CD8-positive, alpha-beta memory T cell (primary cell): ENCODE data around the gene CACNB1. TPM values are rescaled to one million over a fixed set of nuclear protein-coding genes. Genes with fewer than 3 reads are reported as not detected.

ENCODE experiments used
- CTCF ChIA-PET: fragments of 350-600 bp; sonication (Branson Sonifier 250); formaldehyde crosslinking; loops from one replicate; lab custom pipeline; 2021; ENCODE audit warnings: antibody characterized with exemption; lab: Charles Lee
- POLR2A ChIA-PET: fragments of 350-600 bp; sonication (Branson Sonifier 250); formaldehyde crosslinking; loops from one replicate; lab custom pipeline; 2021; ENCODE audit warnings: antibody characterized with exemption; lab: Charles Lee
- DNase-seq, 5 donors: peaks; one replicate each; pipeline versions ENCODE4 v3.0.0 to v3.0.0-alpha.2; 2020 to 2022; ENCODE audit warnings: mixed read lengths in 1 of 5
- H3K27ac ChIP-seq: one replicate; pipeline ENCODE4 v1.7.0; 2013; ENCODE audit warnings: low read depth, mild to moderate bottlenecking, low read length, moderate library complexity
- H3K27me3 ChIP-seq: 2 replicates; pipeline ENCODE4 v1.7.0; 2013; ENCODE audit warnings: low read length, mild to moderate bottlenecking; ENCODE audit not compliant: insufficient read depth, poor library complexity, severe bottlenecking
- H3K36me3 ChIP-seq: 2 replicates; pipeline ENCODE4 v1.7.0; 2013; ENCODE audit warnings: mild to moderate bottlenecking, low read length, moderate library complexity; ENCODE audit not compliant: insufficient read depth
- H3K4me1 ChIP-seq: 2 replicates; pipeline ENCODE4 v1.7.0; 2013; ENCODE audit warnings: mild to moderate bottlenecking, low read length, moderate library complexity; ENCODE audit not compliant: insufficient read depth
- H3K4me3 ChIP-seq: 2 replicates; pipeline ENCODE4 v1.7.0; 2013; ENCODE audit warnings: mild to moderate bottlenecking, low read length
- H3K9me3 ChIP-seq: 2 replicates; pipeline ENCODE4 v1.7.0; 2013; ENCODE audit warnings: mild to moderate bottlenecking, low read length
- H3K27ac Mint-ChIP-seq, 8 donors: one replicate each; pipeline ENCODE4 v1.8.0; 2020 to 2021; ENCODE audit warnings: mixed read lengths in 8 of 8, mild to moderate bottlenecking in 6 of 8, inconsistent platforms in 3 of 8, moderate library complexity in 3 of 8
- H3K27me3 Mint-ChIP-seq, 2 donors: one replicate each; pipeline ENCODE4 v1.8.0; 2020 to 2021; ENCODE audit warnings: mixed read lengths in 2 of 2, mild to moderate bottlenecking in 1 of 2, moderate library complexity in 1 of 2
- H3K36me3 Mint-ChIP-seq, 3 donors: one replicate each; pipeline ENCODE4 v1.8.0; 2020 to 2021; ENCODE audit warnings: mixed read lengths in 3 of 3, inconsistent platforms in 1 of 3, mild to moderate bottlenecking in 1 of 3
- H3K4me1 Mint-ChIP-seq, 3 donors: one replicate each; pipeline ENCODE4 v1.8.0; 2020 to 2021; ENCODE audit warnings: mixed read lengths in 3 of 3, inconsistent platforms in 1 of 3, mild to moderate bottlenecking in 1 of 3
- H3K4me3 Mint-ChIP-seq, 7 donors: one replicate each; pipeline ENCODE4 v1.8.0; 2020 to 2021; ENCODE audit warnings: mixed read lengths in 7 of 7, mild to moderate bottlenecking in 6 of 7, moderate library complexity in 4 of 7, inconsistent platforms in 2 of 7
- H3K9me3 Mint-ChIP-seq, 5 donors: one replicate each; pipeline ENCODE4 v1.8.0; 2020 to 2022; ENCODE audit warnings: mixed read lengths in 5 of 5, mild to moderate bottlenecking in 3 of 5, moderate library complexity in 2 of 5, inconsistent platforms in 1 of 5
- polyA plus RNA-seq: library from polyadenylated mRNA; unstranded; fragments of 300-500 nt; fragmentation: Illumina TruSeq; gene quantifications from one replicate; pipeline ENCODE4 v1.2.3, GENCODE V29; 2021
- total RNA-seq, 2 experiments: library from RNA; stranded (reverse); gene quantifications; one replicate each; pipeline ENCODE4 v1.2.3, GENCODE V29; 2021

The CACNB1 gene
- total and polyA plus RNA-seq, 3 experiments from 2014 or later, result 2.7 to 12.3 (median 10.6) TPM

GRCh38 chr17:39143552-39144093 is 53.8 kb downstream of the CACNB1 start:
- Mint-ChIP-seq H3K9me3 (no peaks in the 10 kb centered on the region), H3K27me3 (no peaks in the 10 kb centered on the region), H3K4me1 (peaks cover 2 to 22% (median 5%) of the 10 kb centered on the region in 3 donors), H3K4me3 (no peak overlapping the region), H3K36me3 (peaks cover 0 to 2% (median 0%) of the 10 kb centered on the region in 3 donors), H3K27ac (peak overlapping the region in 1 of 8 donors; percentile 40)
- CTCF ChIA-PET, result interaction anchor here (1.2 to 2.2 kb wide), 5 partner anchors 9 to 161 kb away, joined by 3 to 14 read pairs (median 4); no protein-coding TSS in a partner anchor
- H3K27ac ChIP-seq, result no peak overlapping the region
- no peaks in the 10 kb centered on the region for H3K9me3 ChIP-seq
- POLR2A ChIA-PET, result no interaction called here
- H3K4me1 ChIP-seq, result no peaks in the 10 kb centered on the region
- no peaks in the 10 kb centered on the region for H3K27me3 ChIP-seq
- no peaks in the 10 kb centered on the region for H3K36me3 ChIP-seq
- DNase-seq, result no peak
- no peak overlapping the region for H3K4me3 ChIP-seq

GRCh38 chr17:39141915-39142664 is 55.4 kb downstream of the CACNB1 start:
- H3K9me3 Mint-ChIP-seq, result no peaks in the 10 kb centered on the region

GRCh38 chr17:39141294-39141693 is 56.2 kb downstream of the CACNB1 start:
- H3K4me1 ChIP-seq, result no peaks in the 10 kb centered on the region
- H3K4me3 ChIP-seq, result no peak overlapping the region
- H3K36me3 ChIP-seq, result no peaks in the 10 kb centered on the region
- Mint-ChIP-seq H3K27ac (no peak overlapping the region), H3K27me3 (no peaks in the 10 kb centered on the region), H3K4me1 (peaks cover 0 to 14% (median 2%) of the 10 kb centered on the region in 3 donors), H3K36me3 (peaks cover 0 to 6% (median 2%) of the 10 kb centered on the region in 3 donors), H3K9me3 (no peaks in the 10 kb centered on the region), H3K4me3 (no peak overlapping the region)
- ChIA-PET POLR2A (no interaction called here), CTCF (interaction anchor here (1.1 kb wide), 1 partner anchor 12 kb away, joined by 3 read pairs; no protein-coding TSS in a partner anchor)
- no peaks in the 10 kb centered on the region for H3K9me3 ChIP-seq
- H3K27me3 ChIP-seq, result no peaks in the 10 kb centered on the region
- H3K27ac ChIP-seq, result no peak overlapping the region
- no peak for DNase-seq

More at GRCh38 chr17:39141915-39142664, 55.4 kb downstream of the CACNB1 start:
- DNase-seq, result no peak
- Histone ChIP-seq H3K4me1 (no peaks in the 10 kb centered on the region), H3K36me3 (no peaks in the 10 kb centered on the region), H3K4me3 (no peak overlapping the region), H3K9me3 (no peaks in the 10 kb centered on the region), H3K27ac (no peak overlapping the region), H3K27me3 (no peaks in the 10 kb centered on the region)
- Mint-ChIP-seq H3K27ac (no peak overlapping the region), H3K4me1 (peaks cover 0 to 14% (median 2%) of the 10 kb centered on the region in 3 donors), H3K4me3 (no peak overlapping the region), H3K36me3 (peaks cover 0 to 4% (median 0%) of the 10 kb centered on the region in 3 donors), H3K27me3 (no peaks in the 10 kb centered on the region)
- ChIA-PET CTCF (interaction anchor here (1.1 kb wide), 1 partner anchor 11 kb away, joined by 3 read pairs; no protein-coding TSS in a partner anchor), POLR2A (no interaction called here)

- Mint-ChIP-seq H3K9me3 (no peaks in the 10 kb centered on the region), H3K4me3 (no peak overlapping the region), H3K27me3 (no peaks in the 10 kb centered on the region), H3K27ac (no peak overlapping the region), H3K4me1 (peaks cover 0 to 8% (median 0%) of the 10 kb centered on the region in 3 donors), H3K36me3 (peaks cover 0 to 14% (median 2%) of the 10 kb centered on the region in 3 donors)
- H3K27me3 ChIP-seq, result no peaks in the 10 kb centered on the region
- H3K27ac ChIP-seq, result no peak overlapping the region
- H3K9me3 ChIP-seq, result no peaks in the 10 kb centered on the region
- H3K4me3 ChIP-seq, result no peak overlapping the region
- H3K36me3 ChIP-seq, result no peaks in the 10 kb centered on the region
- H3K4me1 ChIP-seq, result no peaks in the 10 kb centered on the region
- POLR2A ChIA-PET, result no interaction called here
- CTCF ChIA-PET, result interaction anchor here (0.9 to 1.7 kb wide), 3 partner anchors 12 to 25 kb away, joined by 3 to 6 read pairs (median 4); partner anchors contain the start of gene PLXDC1
- DNase-seq, result no peak
Measured at GRCh38 chr17:39139561-39139960, 57.9 kb downstream of the CACNB1 start.

GRCh38 chr17:39139161-39139511 is 58.3 kb downstream of the CACNB1 start:
- H3K27me3 Mint-ChIP-seq, result no peaks in the 10 kb centered on the region

GRCh38 chr17:39138431-39139160 is 58.9 kb downstream of the CACNB1 start:
- H3K27me3 ChIP-seq, result no peaks in the 10 kb centered on the region
- no peaks in the 10 kb centered on the region for H3K9me3 Mint-ChIP-seq
- DNase-seq, result no peak
- no peak overlapping the region for H3K4me3 ChIP-seq
- POLR2A ChIA-PET, result no interaction called here
- H3K4me1 ChIP-seq, result no peaks in the 10 kb centered on the region
- no peak overlapping the region for H3K4me3 Mint-ChIP-seq
- H3K36me3 Mint-ChIP-seq, result peaks cover 0 to 14% (median 2%) of the 10 kb centered on the region in 3 donors
- peak overlapping the region in 5 of 8 donors; percentile 10 to 66 (median 58) for H3K27ac Mint-ChIP-seq
- no peaks in the 10 kb centered on the region for H3K36me3 ChIP-seq
- H3K27ac ChIP-seq, result no peak overlapping the region
- CTCF ChIA-PET, result interaction anchor here (1.5 to 1.7 kb wide), 2 partner anchors 13 to 15 kb away, joined by 3 to 6 read pairs; partner anchors contain the start of gene PLXDC1
- peaks cover 0 to 5% (median 0%) of the 10 kb centered on the region in 3 donors for H3K4me1 Mint-ChIP-seq
- no peaks in the 10 kb centered on the region for H3K9me3 ChIP-seq
- H3K27me3 Mint-ChIP-seq, result no peaks in the 10 kb centered on the region

More at GRCh38 chr17:39139161-39139511, 58.3 kb downstream of the CACNB1 start:
- Histone ChIP-seq H3K4me3 (no peak overlapping the region), H3K27me3 (no peaks in the 10 kb centered on the region), H3K27ac (no peak overlapping the region), H3K9me3 (no peaks in the 10 kb centered on the region), H3K4me1 (no peaks in the 10 kb centered on the region), H3K36me3 (no peaks in the 10 kb centered on the region)
- POLR2A ChIA-PET, result no interaction called here
- peak overlapping the region in 2 of 8 donors; percentile 58 to 64 for H3K27ac Mint-ChIP-seq
- no peak overlapping the region for H3K4me3 Mint-ChIP-seq
- H3K4me1 Mint-ChIP-seq, result peaks cover 0 to 5% (median 0%) of the 10 kb centered on the region in 3 donors
- CTCF ChIA-PET, result interaction anchor here (1.5 to 1.7 kb wide), 2 partner anchors 12 to 14 kb away, joined by 3 to 6 read pairs; partner anchors contain the start of gene PLXDC1
- no peaks in the 10 kb centered on the region for H3K9me3 Mint-ChIP-seq
- no peak for DNase-seq
- peaks cover 0 to 14% (median 2%) of the 10 kb centered on the region in 3 donors for H3K36me3 Mint-ChIP-seq

- no peaks in the 10 kb centered on the region for H3K4me1 ChIP-seq
- Mint-ChIP-seq H3K4me1 (peaks cover 0 to 5% (median 2%) of the 10 kb centered on the region in 3 donors), H3K36me3 (peaks cover 0 to 23% (median 4%) of the 10 kb centered on the region in 3 donors), H3K9me3 (no peaks in the 10 kb centered on the region), H3K4me3 (no peak overlapping the region), H3K27ac (peak overlapping the region in 1 of 8 donors; percentile 78), H3K27me3 (no peaks in the 10 kb centered on the region)
- no peak for DNase-seq
- H3K36me3 ChIP-seq, result no peaks in the 10 kb centered on the region
- H3K27ac ChIP-seq, result no peak overlapping the region
- ChIA-PET POLR2A (no interaction called here), CTCF (no interaction called here)
- H3K27me3 ChIP-seq, result no peaks in the 10 kb centered on the region
- no peaks in the 10 kb centered on the region for H3K9me3 ChIP-seq
- no peak overlapping the region for H3K4me3 ChIP-seq
Measured at GRCh38 chr17:39134878-39135277, 62.6 kb downstream of the CACNB1 start.
